ENCODE results near the gene PLEKHG4B.
"Not testable (repeated sequence)": the region's sequence is repeated elsewhere in the genome, so short reads cannot be mapped to it uniquely, and the experiment has no call there.

Gene PLEKHG4B

GRCh38 chr5:91556-92263 lies at the start of gene PLEKHG4B:
Gene PLEKHG4B (plus strand): TSS chr5:92168. CDS start chr5:92232, 64 bp downstream.
- peak; percentile 79 for DNase-seq
- in situ Hi-C loops (cut with MboI; ENCODE audit: low pct_unique_long_range_greater_than_20kb, low sequenced_read_pairs), result no loop called here

GRCh38 chr5:42250-42649 lies 49.7 kb upstream of the PLEKHG4B start:
- DNase-seq, result peak; percentile 51
- in situ Hi-C loops (cut with MboI; ENCODE audit: low pct_unique_long_range_greater_than_20kb, low sequenced_read_pairs), result no loop called here

- DNase-seq, result no peak
- in situ Hi-C loops (cut with MboI; ENCODE audit: low pct_unique_long_range_greater_than_20kb, low sequenced_read_pairs), result no loop called here
Measured at GRCh38 chr5:48192-48591, 43.8 kb upstream of the PLEKHG4B start.

GRCh38 chr5:49530-49929 lies 42.4 kb upstream of the PLEKHG4B start:
- DNase-seq; in situ Hi-C loops (cut with MboI; ENCODE audit: low pct_unique_long_range_greater_than_20kb, low sequenced_read_pairs): not testable (repeated sequence)

- in situ Hi-C loops (cut with MboI; ENCODE audit: low pct_unique_long_range_greater_than_20kb, low sequenced_read_pairs), result no loop called here
Measured at GRCh38 chr5:49953-50544, 41.9 kb upstream of the PLEKHG4B start.

GRCh38 chr5:50724-51499 lies 41.1 kb upstream of the PLEKHG4B start:
- no peak for DNase-seq
- in situ Hi-C loops (cut with MboI; ENCODE audit: low pct_unique_long_range_greater_than_20kb, low sequenced_read_pairs), result no loop called here

More at GRCh38 chr5:49953-50544, 41.9 kb upstream of the PLEKHG4B start:
- no peak for DNase-seq

- no peak for DNase-seq
- in situ Hi-C loops (cut with MboI; ENCODE audit: low pct_unique_long_range_greater_than_20kb, low sequenced_read_pairs), result no loop called here
Measured at GRCh38 chr5:51500-51823, 40.5 kb upstream of the PLEKHG4B start.

- DNase-seq, result peak; percentile 62
- in situ Hi-C loops (cut with MboI; ENCODE audit: low pct_unique_long_range_greater_than_20kb, low sequenced_read_pairs), result no loop called here
Measured at GRCh38 chr5:53381-54174, 38.4 kb upstream of the PLEKHG4B start.

GRCh38 chr5:54175-54730 lies 37.7 kb upstream of the PLEKHG4B start:
- DNase-seq, result no peak
- in situ Hi-C loops (cut with MboI; ENCODE audit: low pct_unique_long_range_greater_than_20kb, low sequenced_read_pairs), result no loop called here

- no peak for DNase-seq
- in situ Hi-C loops (cut with MboI; ENCODE audit: low pct_unique_long_range_greater_than_20kb, low sequenced_read_pairs), result no loop called here
Measured at GRCh38 chr5:54876-55569, 36.9 kb upstream of the PLEKHG4B start.

- peak; percentile 38 for DNase-seq
- in situ Hi-C loops (cut with MboI; ENCODE audit: low pct_unique_long_range_greater_than_20kb, low sequenced_read_pairs), result no loop called here
Measured at GRCh38 chr5:56561-57290, 35.2 kb upstream of the PLEKHG4B start.

- DNase-seq; in situ Hi-C loops (cut with MboI; ENCODE audit: low pct_unique_long_range_greater_than_20kb, low sequenced_read_pairs): not testable (repeated sequence)
Measured at GRCh38 chr5:60250-60649, 31.7 kb upstream of the PLEKHG4B start.

- DNase-seq, result no peak
- in situ Hi-C loops (cut with MboI; ENCODE audit: low pct_unique_long_range_greater_than_20kb, low sequenced_read_pairs), result no loop called here
Measured at GRCh38 chr5:70440-70839, 21.5 kb upstream of the PLEKHG4B start.

GRCh38 chr5:72316-73180 lies 19.4 kb upstream of the PLEKHG4B start:
- in situ Hi-C loops (cut with MboI; ENCODE audit: low pct_unique_long_range_greater_than_20kb, low sequenced_read_pairs); DNase-seq: not testable (repeated sequence)

GRCh38 chr5:73181-73447 lies 18.9 kb upstream of the PLEKHG4B start:
- DNase-seq; in situ Hi-C loops (cut with MboI; ENCODE audit: low pct_unique_long_range_greater_than_20kb, low sequenced_read_pairs): not testable (repeated sequence)

GRCh38 chr5:73768-74502 lies 18.0 kb upstream of the PLEKHG4B start:
- no peak for DNase-seq
- in situ Hi-C loops (cut with MboI; ENCODE audit: low pct_unique_long_range_greater_than_20kb, low sequenced_read_pairs), result no loop called here

Data from KBM-7 (cell line).